SJCRH30 (cell line): Measurements from ENCODE around the gene ACACA. TPM values are rescaled to one million over a fixed set of nuclear protein-coding genes. Genes with fewer than 3 reads are reported as not detected.

Experiments used
- DNase-seq, 2 experiments: peaks; one replicate each; pipeline ENCODE4 v3.0.0-alpha.2; 2015 to 2020
- H3K27ac ChIP-seq: fragments of 250-450 bp; sonication (Bioruptor Pico); 2 replicates; pipeline ENCODE4 v1.5.1; 2020; ENCODE audit warnings: mild to moderate bottlenecking, moderate library complexity
- H3K27me3 ChIP-seq: fragments of 250-450 bp; sonication (Bioruptor Pico); 2 replicates; pipeline ENCODE4 v1.5.1; 2020; ENCODE audit warnings: mild to moderate bottlenecking, moderate library complexity
- H3K36me3 ChIP-seq: fragments of 250-450 bp; sonication (Bioruptor Pico); 2 replicates; pipeline ENCODE4 v1.5.1; 2020; ENCODE audit warnings: mild to moderate bottlenecking, moderate library complexity
- H3K4me1 ChIP-seq: fragments of 250-450 bp; sonication (Bioruptor Pico); 2 replicates; pipeline ENCODE4 v1.5.1; 2020; ENCODE audit warnings: mild to moderate bottlenecking, moderate library complexity
- H3K4me3 ChIP-seq: fragments of 250-450 bp; sonication (Bioruptor Pico); 2 replicates; pipeline ENCODE4 v1.5.1; 2020; ENCODE audit warnings: mild to moderate bottlenecking, moderate library complexity
- H3K9me3 ChIP-seq: fragments of 250-450 bp; sonication (Bioruptor Pico); replicated peaks from 2 replicates; pipeline ENCODE4 v1.5.1; 2020; ENCODE audit warnings: mild to moderate bottlenecking, moderate library complexity
- total RNA-seq: library from RNA; depleted of rRNA; stranded (reverse); fragments of >200 nt; shearing (Covaris generic); gene quantifications from 2 replicates; pipeline ENCODE4 v1.2.3, GENCODE V29; 2014

The ACACA gene
- total RNA-seq, 1 experiment from 2014 or later = 74.0 TPM

GRCh38 chr17:37124821-37125173, 281.8 kb downstream of the ACACA start:
- Histone ChIP-seq H3K27me3 (no peaks in the 10 kb centered on the region), H3K4me3 (no peak overlapping the region), H3K9me3 (no peaks in the 10 kb centered on the region), H3K36me3 (peaks cover 62% of the 10 kb centered on the region), H3K27ac (no peak overlapping the region), H3K4me1 (no peaks in the 10 kb centered on the region)
- DNase-seq = no peak

GRCh38 chr17:37123941-37124820, 282.5 kb downstream of the ACACA start:
- Histone ChIP-seq H3K36me3 (peaks cover 58% of the 10 kb centered on the region), H3K27me3 (no peaks in the 10 kb centered on the region), H3K9me3 (no peaks in the 10 kb centered on the region), H3K4me3 (no peak overlapping the region), H3K4me1 (no peaks in the 10 kb centered on the region), H3K27ac (no peak overlapping the region)
- no peak for DNase-seq

GRCh38 chr17:37123386-37123785, 283.2 kb downstream of the ACACA start:
- Histone ChIP-seq H3K9me3 (no peaks in the 10 kb centered on the region), H3K27me3 (no peaks in the 10 kb centered on the region), H3K36me3 (peaks cover 50% of the 10 kb centered on the region), H3K4me1 (no peaks in the 10 kb centered on the region), H3K27ac (no peak overlapping the region), H3K4me3 (no peak overlapping the region)
- DNase-seq = no peak

- no peak for DNase-seq
- Histone ChIP-seq H3K4me3 (no peak overlapping the region), H3K27ac (no peak overlapping the region), H3K36me3 (peaks cover 43% of the 10 kb centered on the region), H3K27me3 (no peaks in the 10 kb centered on the region), H3K4me1 (no peaks in the 10 kb centered on the region), H3K9me3 (0 out of 2 replicates have a peak, but pooled peaks cover 3% of the 10 kb centered on the region)
These were observed 285.0 kb downstream of the ACACA start for GRCh38 chr17:37121616-37122015.

- H3K36me3 ChIP-seq = peaks cover 34% of the 10 kb centered on the region
These were observed 288.1 kb downstream of the ACACA start for GRCh38 chr17:37118366-37119137.

DNA sequence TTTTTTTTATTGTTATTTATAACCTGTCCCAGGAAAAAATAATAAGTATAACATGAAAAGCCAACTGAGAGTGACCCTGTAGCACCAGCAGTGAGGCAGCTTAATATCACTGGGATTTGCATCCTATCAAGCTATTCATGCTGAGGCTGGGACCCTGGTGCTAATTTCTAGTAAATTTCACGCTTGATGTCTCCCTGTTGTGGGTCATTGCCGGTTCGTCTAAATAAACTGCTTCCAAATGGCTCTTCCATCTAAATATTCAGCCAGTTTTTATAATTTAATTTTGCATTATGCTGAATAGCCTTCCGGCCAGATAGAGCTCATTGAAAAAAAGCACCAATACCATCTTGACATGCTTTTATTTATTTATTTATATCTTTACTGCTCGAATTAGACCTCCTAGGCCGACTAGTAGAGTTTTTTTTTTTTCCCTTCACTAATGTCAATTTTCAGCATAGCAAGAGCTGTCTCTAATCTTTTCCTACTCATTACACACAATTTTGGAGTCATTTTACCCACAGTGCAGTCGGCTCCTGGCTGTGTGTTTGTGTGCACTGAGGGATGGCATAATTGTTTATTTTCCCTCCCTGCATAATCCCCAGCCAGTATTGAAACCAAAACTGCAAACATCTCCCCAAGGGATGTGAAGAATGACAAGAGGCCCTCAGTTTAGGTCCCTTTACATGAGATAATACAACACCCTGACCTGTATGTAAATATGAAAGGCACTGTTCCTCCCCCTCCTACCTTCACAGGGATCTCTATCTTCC, 289.1 kb downstream of the ACACA start:
- Histone ChIP-seq H3K27ac (no peak overlapping the region), H3K4me3 (no peak overlapping the region), H3K36me3 (peaks cover 30% of the 10 kb centered on the region), H3K9me3 (0 out of 2 replicates have a peak, but pooled peaks cover 3% of the 10 kb centered on the region), H3K27me3 (no peaks in the 10 kb centered on the region), H3K4me1 (no peaks in the 10 kb centered on the region)
- DNase-seq = no peak

More at GRCh38 chr17:37118366-37119137, 288.1 kb downstream of the ACACA start:
- Histone ChIP-seq H3K27ac (no peak overlapping the region), H3K27me3 (no peaks in the 10 kb centered on the region), H3K4me1 (no peaks in the 10 kb centered on the region), H3K9me3 (0 out of 2 replicates have a peak, but pooled peaks cover 3% of the 10 kb centered on the region), H3K4me3 (no peak overlapping the region)
- no peak for DNase-seq

GRCh38 chr17:37116671-37117185, 289.9 kb downstream of the ACACA start:
- no peak for DNase-seq
- Histone ChIP-seq H3K27me3 (no peaks in the 10 kb centered on the region), H3K9me3 (0 out of 2 replicates have a peak, but pooled peaks cover 3% of the 10 kb centered on the region), H3K4me1 (no peaks in the 10 kb centered on the region), H3K27ac (no peak overlapping the region), H3K4me3 (no peak overlapping the region), H3K36me3 (peaks cover 26% of the 10 kb centered on the region)

- no peak for DNase-seq
- Histone ChIP-seq H3K4me1 (no peaks in the 10 kb centered on the region), H3K27me3 (no peaks in the 10 kb centered on the region), H3K4me3 (no peak overlapping the region), H3K9me3 (no peaks in the 10 kb centered on the region), H3K27ac (no peak overlapping the region), H3K36me3 (peaks cover 43% of the 10 kb centered on the region)
These were observed 295.3 kb downstream of the ACACA start for GRCh38 chr17:37111329-37111728.

GRCh38 chr17:37110746-37111145, 295.9 kb downstream of the ACACA start:
- Histone ChIP-seq H3K9me3 (no peaks in the 10 kb centered on the region), H3K27ac (no peak overlapping the region), H3K4me1 (no peaks in the 10 kb centered on the region), H3K36me3 (peaks cover 44% of the 10 kb centered on the region), H3K4me3 (no peak overlapping the region), H3K27me3 (no peaks in the 10 kb centered on the region)
- DNase-seq = no peak

GRCh38 chr17:37109731-37110710, 296.6 kb downstream of the ACACA start:
- H3K27ac ChIP-seq = no peak overlapping the region
- H3K4me1 ChIP-seq = no peaks in the 10 kb centered on the region
- peaks cover 45% of the 10 kb centered on the region for H3K36me3 ChIP-seq
- no peak overlapping the region for H3K4me3 ChIP-seq
- H3K27me3 ChIP-seq = no peaks in the 10 kb centered on the region
- no peaks in the 10 kb centered on the region for H3K9me3 ChIP-seq
- no peak for DNase-seq

DNA sequence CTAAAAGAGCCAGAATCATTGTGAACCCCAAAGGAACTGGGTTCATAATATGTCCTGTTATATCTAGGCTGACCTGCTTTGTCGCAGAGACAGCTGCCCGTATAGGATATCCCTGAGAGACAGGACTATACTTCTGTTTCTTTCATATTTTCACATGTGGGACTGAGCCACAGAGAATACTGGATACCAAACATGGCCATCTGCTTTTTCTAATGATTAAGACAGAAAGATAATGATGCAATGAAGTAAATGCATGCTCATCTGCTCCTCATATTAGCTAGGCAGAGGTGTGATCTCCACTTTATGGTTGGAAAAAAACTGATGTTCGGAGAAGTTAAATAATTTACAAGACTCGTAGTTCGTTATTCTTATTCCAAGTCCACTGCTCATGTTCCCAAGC, 297.5 kb downstream of the ACACA start:
- Histone ChIP-seq H3K27me3 (no peaks in the 10 kb centered on the region), H3K4me1 (no peaks in the 10 kb centered on the region), H3K9me3 (no peaks in the 10 kb centered on the region), H3K36me3 (peaks cover 52% of the 10 kb centered on the region), H3K27ac (no peak overlapping the region), H3K4me3 (no peak overlapping the region)
- no peak for DNase-seq

DNA sequence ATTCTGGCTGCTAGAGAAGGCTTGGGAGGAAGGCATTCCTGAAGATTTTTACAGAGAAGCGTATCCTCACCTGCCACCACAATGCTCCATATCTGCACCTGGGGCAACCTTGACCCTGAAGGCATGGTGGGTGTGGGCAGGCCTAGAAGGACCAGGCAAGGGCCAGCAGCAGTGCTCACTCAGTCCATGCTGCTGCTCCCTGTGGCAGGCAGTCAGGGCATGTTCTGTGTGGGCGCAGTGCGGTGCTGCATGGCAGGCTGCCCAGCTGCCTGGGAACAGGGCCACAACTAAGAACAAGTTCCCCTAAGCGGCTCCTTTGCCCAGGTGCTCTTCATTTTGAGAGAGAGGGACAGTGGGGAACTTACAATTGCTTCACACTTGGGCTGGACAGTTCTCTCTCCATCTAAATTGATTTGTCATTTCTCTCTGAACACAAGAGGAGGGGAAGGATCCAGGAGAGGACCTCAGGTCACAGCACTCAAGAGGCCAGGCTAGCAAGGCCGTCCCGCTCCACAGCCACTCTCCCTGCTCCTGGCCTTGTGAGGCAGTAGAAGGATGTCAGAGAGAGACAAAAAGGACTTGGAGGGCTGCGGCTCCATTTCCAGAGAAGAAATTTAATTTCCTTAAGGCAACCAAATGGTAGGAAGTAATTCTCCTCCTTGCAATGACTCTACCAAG, 299.1 kb downstream of the ACACA start:
- H3K36me3 ChIP-seq = peaks cover 50% of the 10 kb centered on the region

GRCh38 chr17:37106049-37106448, 300.6 kb downstream of the ACACA start:
- Histone ChIP-seq H3K9me3 (no peaks in the 10 kb centered on the region), H3K36me3 (peaks cover 47% of the 10 kb centered on the region), H3K4me1 (no peaks in the 10 kb centered on the region), H3K27ac (no peak overlapping the region), H3K4me3 (no peak overlapping the region), H3K27me3 (no peaks in the 10 kb centered on the region)
- no peak for DNase-seq

More for the DNA sequence above, 299.1 kb downstream of the ACACA start:
- H3K27ac ChIP-seq = no peak overlapping the region
- DNase-seq = no peak
- no peaks in the 10 kb centered on the region for H3K4me1 ChIP-seq
- H3K9me3 ChIP-seq = no peaks in the 10 kb centered on the region
- H3K4me3 ChIP-seq = no peak overlapping the region
- H3K27me3 ChIP-seq = no peaks in the 10 kb centered on the region
